Uterus (tissue), 2 donors: Measurements from ENCODE around the gene MPC1.

ENCODE experiments used
- CTCF ChIP-seq, 4 experiments: fragments of 200-600 bp in 2 of 4; fragments of 450-650 bp in 2 of 4; sonication (generic) in 2 of 4; IDR thresholded peaks; one replicate each; pipeline ENCODE4 v1.5.1; 2016 to 2019; ENCODE audit warnings: antibody characterized with exemption in 4 of 4, mild to moderate bottlenecking in 2 of 4, moderate library complexity in 1 of 4
- POLR2A ChIP-seq, 2 donors: fragments of 450-650 bp; IDR thresholded peaks; one replicate each; pipeline ENCODE4 v1.6.1; 2016; ENCODE audit warnings: antibody characterized with exemption in 2 of 2, mild to moderate bottlenecking in 1 of 2, moderate library complexity in 1 of 2

DNA sequence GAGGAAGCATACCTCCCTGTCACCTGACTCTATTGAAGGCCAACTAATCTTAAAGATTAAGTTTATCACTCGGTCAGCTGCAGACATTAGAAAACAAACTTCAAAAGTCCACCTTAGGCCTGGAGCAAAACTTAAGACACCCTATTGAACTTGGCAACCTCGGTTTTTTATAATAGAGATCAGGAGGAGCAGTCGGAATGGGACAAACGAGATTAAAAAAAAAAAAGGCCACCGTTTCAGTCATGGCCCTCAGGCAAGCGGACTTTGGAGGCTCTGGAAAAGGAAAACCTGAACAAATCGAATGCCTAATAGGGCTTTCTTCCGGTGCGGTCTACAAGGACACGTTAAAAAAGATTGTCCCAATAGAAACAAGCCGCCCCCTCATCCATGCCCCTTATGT lies 67.3 kb downstream of the MPC1 start:
- TF ChIP-seq POLR2A (IDR thresholded peaks at IDR 0.05) (no peak), CTCF (IDR thresholded peaks at IDR 0.05) (no peak)
